A549 (cell line): ENCODE results near the gene GRK5.

ENCODE experiments used
- EP300 ChIP-seq, 2 experiments: fragments of >200 bp; sonication (Bioruptor Twin); formaldehyde crosslinking; IDR thresholded peaks; 2 replicates in 1 of 2; 3 replicates in 1 of 2; pipeline ENCODE4 v1.6.1; 2016 to 2017
- JUN ChIP-seq, 2 experiments: fragments of >200 bp; sonication (Bioruptor Twin); formaldehyde crosslinking; IDR thresholded peaks; 2 replicates in 1 of 2; 3 replicates in 1 of 2; pipeline ENCODE4 v1.6.1; 2016 to 2017
- MAFK ChIP-seq: fragments of 450-650 bp; IDR thresholded peaks from 2 replicates; pipeline ENCODE4 v1.6.1; 2014; ENCODE audit not compliant: partially characterized antibody
- RNF2 ChIP-seq: fragments of 200-600 bp; sonication (generic); IDR thresholded peaks from 2 replicates; pipeline ENCODE4 v1.6.1; 2016; ENCODE audit warnings: low read depth, mild to moderate bottlenecking, antibody characterized with exemption, moderate library complexity, borderline replicate concordance

GRCh38 chr10:119465085-119465484, 257.7 kb downstream of the GRK5 start:
- TF ChIP-seq RNF2, result no peak
- TF ChIP-seq EP300 (IDR thresholded peaks at IDR 0.05), result no peak
- TF ChIP-seq JUN (IDR thresholded peaks at IDR 0.05), result no peak
- no peak for TF ChIP-seq MAFK
